ENCODE data around the gene ASAP2.

GRCh38 chr2:9188823-9189222 lies 17.8 kb upstream of the ASAP2 start:
- TF ChIP-seq CTCF (conservative IDR thresholded peaks at IDR 0.05; ENCODE audit: low read length): no peak
- no peak for TF ChIP-seq EZH2phosphoT487 (IDR thresholded peaks at IDR 0.05; ENCODE audit: borderline replicate concordance, low read depth, low read length)
